Stromal cell of bone marrow (primary cell): ENCODE results near the gene SPAG6.
"Not testable (repeated sequence)": the region's sequence is repeated elsewhere in the genome, so short reads cannot be mapped to it uniquely, and the experiment has no call there.

Source experiments
- DNase-seq: peaks from one replicate; pipeline ENCODE4 v3.0.0-alpha.2; 2012; ENCODE audit warnings: low read depth

SPAG6 gene

GRCh38 chr10:22341190-22341925 lies 3.9 kb upstream of the SPAG6 start:
- no peak for DNase-seq

- DNase-seq = no peak
Observed at GRCh38 chr10:22341926-22342196, 3.4 kb upstream of the SPAG6 start.

GRCh38 chr10:22342421-22342820 lies 2.9 kb upstream of the SPAG6 start:
- DNase-seq = no peak

- DNase-seq = no peak
Observed at GRCh38 chr10:22343731-22344130, 1.6 kb upstream of the SPAG6 start.

- DNase-seq = no peak
Observed at GRCh38 chr10:22344249-22344648, 1.0 kb upstream of the SPAG6 start.

GRCh38 chr10:22344781-22345300 lies 455 bp upstream of the SPAG6 start:
- DNase-seq = no peak

- DNase-seq = no peak
Observed at GRCh38 chr10:22346096-22346661, 883 bp downstream of the SPAG6 start.

- no peak for DNase-seq
Observed at GRCh38 chr10:22349755-22350154, 4.5 kb downstream of the SPAG6 start.

- no peak for DNase-seq
Observed at GRCh38 chr10:22351131-22351703, 5.9 kb downstream of the SPAG6 start.

GRCh38 chr10:22356324-22356873 lies 11.1 kb downstream of the SPAG6 start:
- no peak for DNase-seq

- not testable (repeated sequence) for DNase-seq
Observed at GRCh38 chr10:22357770-22358169, 12.5 kb downstream of the SPAG6 start.

- DNase-seq = no peak
Observed at GRCh38 chr10:22363305-22363704, 18.0 kb downstream of the SPAG6 start.

- DNase-seq = no peak
Observed at GRCh38 chr10:22364407-22365140, 19.3 kb downstream of the SPAG6 start.

GRCh38 chr10:22365233-22365632 lies 19.9 kb downstream of the SPAG6 start:
- no peak for DNase-seq

GRCh38 chr10:22365644-22366434 lies 20.5 kb downstream of the SPAG6 start:
- peak; percentile 3 for DNase-seq

- no peak for DNase-seq
Observed at GRCh38 chr10:22366435-22366703, 21.1 kb downstream of the SPAG6 start.

GRCh38 chr10:22366771-22367170 lies 21.5 kb downstream of the SPAG6 start:
- DNase-seq = no peak

- no peak for DNase-seq
Observed at GRCh38 chr10:22367471-22367870, 22.2 kb downstream of the SPAG6 start.

- DNase-seq = no peak
Observed at GRCh38 chr10:22368402-22368801, 23.1 kb downstream of the SPAG6 start.

GRCh38 chr10:22368981-22369380 lies 23.7 kb downstream of the SPAG6 start:
- no peak for DNase-seq

GRCh38 chr10:22369434-22370072 lies 24.3 kb downstream of the SPAG6 start:
- no peak for DNase-seq

GRCh38 chr10:22370320-22370719 lies 25.0 kb downstream of the SPAG6 start:
- no peak for DNase-seq
